Measurements from ENCODE around the gene SARS1.

The SARS1 gene

GRCh38 chr1:109225711-109226445 lies 12.2 kb downstream of the SARS1 start:
- DNase-seq (ENCODE audit: low read depth, low spot score): no peak
- no peak overlapping the region for H3K4me3 ChIP-seq (ENCODE audit: low read depth, low read length)
- ChIA-PET CTCF (interaction anchor here (1.2 to 2.8 kb wide), 5 partner anchors 10 to 173 kb away, joined by 3 to 14 read pairs (median 7); no protein-coding TSS in a partner anchor), POLR2A (no interaction called here)
- no peak for TF ChIP-seq CTCF (IDR thresholded peaks at IDR 0.05; ENCODE audit: insufficient read depth, low read length, missing control alignments)

GRCh38 chr1:109228167-109228566 lies 14.4 kb downstream of the SARS1 start:
- POLR2A ChIA-PET: interaction anchor here (0.8 kb wide), 1 partner anchor 14 kb away, joined by 3 read pairs; the partner anchor contains the start of gene SARS1
- no peak for TF ChIP-seq CTCF (IDR thresholded peaks at IDR 0.05; ENCODE audit: insufficient read depth, low read length, missing control alignments)
- CTCF ChIA-PET: interaction anchor here (0.7 to 1.2 kb wide), 2 partner anchors 11 to 170 kb away, joined by 4 to 7 read pairs; partner anchors contain the start of gene SORT1
- no peak for DNase-seq (ENCODE audit: low read depth, low spot score)
- H3K4me3 ChIP-seq (ENCODE audit: low read depth, low read length): no peak overlapping the region

- no peak for DNase-seq (ENCODE audit: low read depth, low spot score)
- CTCF ChIA-PET: no interaction called here
- H3K4me3 ChIP-seq (ENCODE audit: low read depth, low read length): no peak overlapping the region
- POLR2A ChIA-PET: no interaction called here
- no peak for TF ChIP-seq CTCF (IDR thresholded peaks at IDR 0.05; ENCODE audit: insufficient read depth, low read length, missing control alignments)
Observed at GRCh38 chr1:109229531-109230127, 15.9 kb downstream of the SARS1 start.

GRCh38 chr1:109231066-109231465 lies 17.3 kb downstream of the SARS1 start:
- no peak for DNase-seq (ENCODE audit: low read depth, low spot score)
- ChIA-PET CTCF (interaction anchor here (0.6 to 2.0 kb wide), 7 partner anchors 9 to 301 kb away, joined by 3 to 16 read pairs (median 3); no protein-coding TSS in a partner anchor), POLR2A (interaction anchor here (1.1 to 1.6 kb wide), 2 partner anchors 9 to 17 kb away, joined by 4 to 5 read pairs; partner anchors contain the start of gene SARS1)
- no peak for TF ChIP-seq CTCF (IDR thresholded peaks at IDR 0.05; ENCODE audit: insufficient read depth, low read length, missing control alignments)
- no peak overlapping the region for H3K4me3 ChIP-seq (ENCODE audit: low read depth, low read length)

GRCh38 chr1:109235137-109235536 lies 21.4 kb downstream of the SARS1 start:
- no peak overlapping the region for H3K4me3 ChIP-seq (ENCODE audit: low read depth, low read length)
- DNase-seq (ENCODE audit: low read depth, low spot score): no peak
- ChIA-PET CTCF (interaction anchor here (1.5 to 1.6 kb wide), 2 partner anchors 11 to 164 kb away, joined by 3 to 4 read pairs; no protein-coding TSS in a partner anchor), POLR2A (no interaction called here)
- TF ChIP-seq CTCF (IDR thresholded peaks at IDR 0.05; ENCODE audit: insufficient read depth, low read length, missing control alignments): no peak

- DNase-seq (ENCODE audit: low read depth, low spot score): no peak
- CTCF ChIA-PET: interaction anchor here (1.5 to 6.6 kb wide), 3 partner anchors 10 to 162 kb away, joined by 4 to 48 read pairs (median 14); partner anchors contain the start of gene SORT1
- POLR2A ChIA-PET: no interaction called here
- H3K4me3 ChIP-seq (ENCODE audit: low read depth, low read length): no peak overlapping the region
- TF ChIP-seq CTCF (IDR thresholded peaks at IDR 0.05; ENCODE audit: insufficient read depth, low read length, missing control alignments): no peak
Observed at GRCh38 chr1:109237512-109237911, 23.8 kb downstream of the SARS1 start.
